MCF 10A (cell line): ENCODE results near the gene CEP70. TPM values are rescaled to one million over a fixed set of nuclear protein-coding genes. Genes with fewer than 3 reads are reported as not detected.
"Not testable (repeated sequence)": the region's sequence is repeated elsewhere in the genome, so short reads cannot be mapped to it uniquely, and the experiment has no call there.

Experiments used
- BruUV-seq: library from RNA; stranded (reverse); fragments of 400-500 nt; replicated peaks from 2 replicates; lab custom pipeline; 2021; lab: Mats Ljungman, UMichigan
- CTCF ChIA-PET: fragments of 300-600 bp; sonication (Branson Sonifier 250); formaldehyde crosslinking; extraction: SDS; loops from one replicate; lab custom pipeline; 2021; ENCODE audit warnings: antibody characterized with exemption, inconsistent platforms; lab: Yijun Ruan, JAX
- POLR2A ChIA-PET: fragments of 300-600, 350-650 bp; sonication (Branson Sonifier 250); formaldehyde crosslinking; extraction: SDS; loops from one replicate; lab custom pipeline; 2020; ENCODE audit warnings: antibody characterized with exemption, inconsistent platforms; lab: Yijun Ruan, JAX
- DNase-seq: peaks from one replicate; pipeline ENCODE4 v3.0.0-alpha.2; 2018; ENCODE audit not compliant: unreplicated experiment
- H3K27ac Mint-ChIP-seq: one replicate; pipeline ENCODE4 v1.8.0; 2022; ENCODE audit warnings: mild to moderate bottlenecking, low read depth, mixed read lengths; ENCODE audit not compliant: unreplicated experiment
- H3K27me3 Mint-ChIP-seq: one replicate; pipeline ENCODE4 v1.8.0; 2022; ENCODE audit warnings: mixed read lengths; ENCODE audit not compliant: insufficient read depth, unreplicated experiment
- H3K36me3 Mint-ChIP-seq: one replicate; pipeline ENCODE4 v1.8.0; 2022; ENCODE audit warnings: mild to moderate bottlenecking, moderate library complexity, mixed read lengths; ENCODE audit not compliant: insufficient read depth, unreplicated experiment
- H3K4me1 Mint-ChIP-seq: one replicate; pipeline ENCODE4 v1.8.0; 2022; ENCODE audit warnings: mixed read lengths; ENCODE audit not compliant: insufficient read depth, unreplicated experiment
- H3K4me3 Mint-ChIP-seq: one replicate; pipeline ENCODE4 v1.8.0; 2022; ENCODE audit warnings: mild to moderate bottlenecking, moderate library complexity, mixed read lengths; ENCODE audit not compliant: unreplicated experiment
- H3K9me3 Mint-ChIP-seq: one replicate; pipeline ENCODE4 v1.8.0; 2022; ENCODE audit warnings: mixed read lengths; ENCODE audit not compliant: unreplicated experiment
- intact Hi-C: fragments of 100-400 bp; cut with micrococcal nuclease; formaldehyde crosslinking; loops from 2 replicates; pipeline ENCODE4 v1.14.1; 2022
- total RNA-seq: library from RNA; stranded (reverse); gene quantifications from 2 replicates; pipeline ENCODE4 v1.2.3, GENCODE V29; 2022
- TF ChIP-seq, protein P1 (sequence below): fragments of 200-600 bp; IDR thresholded peaks from one replicate; pipeline ENCODE4 v1.8.0; 2022; ENCODE audit warnings: antibody characterized with exemption, mild to moderate bottlenecking; ENCODE audit not compliant: unreplicated experiment

Gene CEP70
- total RNA-seq, 1 experiment from 2014 or later: 21.3 TPM

DNA sequence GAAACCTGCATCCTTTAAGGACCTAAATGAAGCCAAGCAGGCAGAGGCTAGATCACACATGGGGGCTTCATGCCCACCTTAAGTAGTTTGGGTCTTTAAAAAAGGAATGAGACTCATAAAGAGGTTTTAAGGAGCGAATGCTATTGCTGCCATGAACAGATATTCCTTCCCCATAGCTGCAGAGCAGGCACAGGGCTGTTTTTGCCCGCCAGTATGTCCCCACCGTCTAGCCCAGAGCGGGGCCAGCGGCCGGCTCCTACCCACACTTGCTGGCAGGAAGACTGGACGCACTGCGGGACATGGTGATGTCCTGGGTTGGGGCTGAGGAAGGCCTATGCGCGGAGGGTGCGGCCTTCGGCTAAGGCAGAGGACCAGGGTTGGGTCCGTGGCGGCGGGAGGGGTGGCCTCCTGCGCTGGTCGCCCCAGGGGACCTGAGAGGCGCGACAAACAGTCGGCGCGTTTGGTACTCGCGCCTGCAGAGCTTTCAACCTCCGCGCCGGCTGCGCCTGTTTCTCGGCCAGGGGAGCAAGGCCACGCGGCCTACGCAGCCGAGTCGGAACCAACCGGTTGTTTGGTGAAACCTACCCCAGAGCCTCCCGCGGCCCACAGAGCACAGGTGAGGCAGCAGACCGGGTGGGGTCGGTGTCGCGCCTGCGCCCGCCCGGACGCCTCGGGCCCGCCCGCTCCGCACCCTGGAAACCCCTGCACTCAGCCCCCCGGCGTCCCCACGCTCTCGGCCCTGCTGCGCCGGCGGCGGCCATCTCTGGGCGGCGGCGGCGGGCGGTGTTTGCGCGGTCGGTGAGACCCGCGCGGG lies 14.5 kb upstream of the CEP70 start, which contains the start of gene FAIM:
TSS of gene FAIM (plus strand) at position 450 of the 814 bp plus-strand sequence. CDS start 10,956 bp downstream, outside the sequence.
- POLR2A ChIA-PET: interaction anchor here (0.6 to 2.9 kb wide), 10 partner anchors 9 to 435 kb away, joined by 3 to 17 read pairs (median 5); partner anchors contain the start of gene CEP70
- H3K9me3 Mint-ChIP-seq: no peaks in the 10 kb centered on the region
- CTCF ChIA-PET: interaction anchor here (0.6 to 2.3 kb wide), 7 partner anchors 10 to 315 kb away, joined by 3 to 9 read pairs (median 4); no protein-coding TSS in a partner anchor
- peak within 1 kb of the TSS; percentile 81 for H3K4me3 Mint-ChIP-seq
- H3K27me3 Mint-ChIP-seq: no peaks in the 10 kb centered on the region
- TF ChIP-seq, protein P1, sequence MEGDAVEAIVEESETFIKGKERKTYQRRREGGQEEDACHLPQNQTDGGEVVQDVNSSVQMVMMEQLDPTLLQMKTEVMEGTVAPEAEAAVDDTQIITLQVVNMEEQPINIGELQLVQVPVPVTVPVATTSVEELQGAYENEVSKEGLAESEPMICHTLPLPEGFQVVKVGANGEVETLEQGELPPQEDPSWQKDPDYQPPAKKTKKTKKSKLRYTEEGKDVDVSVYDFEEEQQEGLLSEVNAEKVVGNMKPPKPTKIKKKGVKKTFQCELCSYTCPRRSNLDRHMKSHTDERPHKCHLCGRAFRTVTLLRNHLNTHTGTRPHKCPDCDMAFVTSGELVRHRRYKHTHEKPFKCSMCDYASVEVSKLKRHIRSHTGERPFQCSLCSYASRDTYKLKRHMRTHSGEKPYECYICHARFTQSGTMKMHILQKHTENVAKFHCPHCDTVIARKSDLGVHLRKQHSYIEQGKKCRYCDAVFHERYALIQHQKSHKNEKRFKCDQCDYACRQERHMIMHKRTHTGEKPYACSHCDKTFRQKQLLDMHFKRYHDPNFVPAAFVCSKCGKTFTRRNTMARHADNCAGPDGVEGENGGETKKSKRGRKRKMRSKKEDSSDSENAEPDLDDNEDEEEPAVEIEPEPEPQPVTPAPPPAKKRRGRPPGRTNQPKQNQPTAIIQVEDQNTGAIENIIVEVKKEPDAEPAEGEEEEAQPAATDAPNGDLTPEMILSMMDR: no peak
- peaks cover 10% of the 10 kb centered on the region for H3K36me3 Mint-ChIP-seq
- BruUV-seq: no TSS peak
- intact Hi-C loops: no loop called here
- peak; percentile 68 for DNase-seq
- peak within 1 kb of the TSS; percentile 87 for H3K27ac Mint-ChIP-seq
- H3K4me1 Mint-ChIP-seq: peaks cover 12% of the 10 kb centered on the region

DNA sequence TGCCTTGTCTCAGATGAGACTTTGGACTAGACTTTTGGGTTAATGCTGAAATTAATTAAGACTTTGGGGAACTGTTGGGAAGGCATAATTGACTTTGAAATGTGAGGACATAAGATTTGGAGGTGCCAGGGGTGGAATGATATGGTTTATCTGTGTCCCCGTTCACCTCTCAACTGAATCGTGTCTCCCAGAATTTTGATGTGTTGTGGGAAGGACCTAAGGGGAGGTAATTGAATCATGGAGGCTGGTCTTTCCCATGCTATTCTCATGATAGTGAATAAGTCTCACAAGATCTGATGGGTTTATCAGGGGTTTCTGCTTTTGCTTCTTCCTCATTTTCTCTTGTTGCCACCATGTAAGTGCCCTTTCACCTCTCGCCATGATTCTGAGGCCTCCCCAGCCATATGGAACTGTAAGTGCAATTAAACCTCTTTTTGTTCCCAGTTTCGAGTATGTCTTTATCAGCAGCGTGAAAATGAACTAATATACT lies 10.1 kb upstream of the CEP70 start:
- POLR2A ChIA-PET, H3K4me3 Mint-ChIP-seq, H3K4me1 Mint-ChIP-seq, BruUV-seq, H3K27ac Mint-ChIP-seq, H3K9me3 Mint-ChIP-seq, H3K27me3 Mint-ChIP-seq, intact Hi-C loops, DNase-seq: not testable (repeated sequence)
- CTCF ChIA-PET: interaction anchor here (1.4 kb wide), 1 partner anchor 320 kb away, joined by 5 read pairs; no protein-coding TSS in a partner anchor
- peaks cover 12% of the 10 kb centered on the region for H3K36me3 Mint-ChIP-seq

- H3K9me3 Mint-ChIP-seq, H3K4me1 Mint-ChIP-seq, BruUV-seq, H3K4me3 Mint-ChIP-seq, CTCF ChIA-PET, H3K27ac Mint-ChIP-seq, intact Hi-C loops, DNase-seq, H3K27me3 Mint-ChIP-seq: not testable (repeated sequence)
- POLR2A ChIA-PET: interaction anchor here (1.2 kb wide), 1 partner anchor 314 kb away, joined by 4 read pairs; no protein-coding TSS in a partner anchor
- H3K36me3 Mint-ChIP-seq: peaks cover 12% of the 10 kb centered on the region
Observed at GRCh38 chr3:138601661-138602060, 7.6 kb upstream of the CEP70 start.

GRCh38 chr3:138600100-138600745 lies 6.2 kb upstream of the CEP70 start:
- peaks cover 12% of the 10 kb centered on the region for H3K36me3 Mint-ChIP-seq
- POLR2A ChIA-PET: interaction anchor here (1.2 to 2.9 kb wide), 2 partner anchors 9 to 316 kb away, joined by 4 to 12 read pairs; partner anchors contain the start of gene FAIM

More at GRCh38 chr3:138600100-138600745, 6.2 kb upstream of the CEP70 start:
- CTCF ChIA-PET: interaction anchor here (0.7 to 13.5 kb wide), 2 partner anchors 221 to 321 kb away, joined by 4 to 364 read pairs; no protein-coding TSS in a partner anchor
- Mint-ChIP-seq H3K27ac (peak overlapping the region; percentile 28), H3K9me3 (no peaks in the 10 kb centered on the region), H3K4me1 (no peaks in the 10 kb centered on the region), H3K27me3 (no peaks in the 10 kb centered on the region), H3K4me3 (no peak overlapping the region)
- no TSS peak for BruUV-seq
- peak; percentile 4 for DNase-seq
- intact Hi-C loops: no loop called here
- TF ChIP-seq, protein P1: no peak
